GM12878 (cell line): Measurements from ENCODE around the gene DNAH9.

Source experiments
- CHD2 ChIP-seq: IDR thresholded peaks from 2 replicates; pipeline ENCODE4 v1.6.1; 2011; ENCODE audit warnings: low read depth, low read length, improper control_type of control experiment, borderline replicate concordance
- EZH2 ChIP-seq: IDR thresholded peaks from 2 replicates; pipeline ENCODE4 v1.6.1; 2012; ENCODE audit warnings: low read depth, mild to moderate bottlenecking, control low read depth, inconsistent platforms, low read length, borderline replicate concordance; ENCODE audit not compliant: control insufficient read depth
- FOS ChIP-seq: IDR thresholded peaks from 3 replicates; pipeline ENCODE4 v1.6.1; 2011; ENCODE audit warnings: borderline replicate concordance; ENCODE audit not compliant: insufficient read length; ENCODE audit errors: extremely low read depth
- HDGF ChIP-seq: fragments of 450-650 bp; IDR thresholded peaks from 2 replicates; pipeline ENCODE4 v1.6.1; 2016; ENCODE audit warnings: antibody characterized with exemption
- KDM1A ChIP-seq: fragments of 200-600 bp; sonication (generic); IDR thresholded peaks from 2 replicates; pipeline ENCODE4 v1.6.1; 2016; ENCODE audit warnings: borderline replicate concordance
- NBN ChIP-seq: fragments of 450-650 bp; IDR thresholded peaks from 2 replicates; pipeline ENCODE4 v1.6.1; 2016
- POLR2A ChIP-seq: IDR thresholded peaks from 2 replicates; pipeline ENCODE4 v1.6.1; 2011; ENCODE audit warnings: low read depth, mild to moderate bottlenecking, low read length
- POLR2AphosphoS5 ChIP-seq: IDR thresholded peaks from 2 replicates; pipeline ENCODE4 v1.6.1; 2011; ENCODE audit warnings: mild to moderate bottlenecking, low read length, inconsistent platforms
- SP1 ChIP-seq: IDR thresholded peaks from one replicate; pipeline ENCODE4 v1.6.1; 2011; ENCODE audit warnings: low read depth, low read length
- SREBF2 ChIP-seq: IDR thresholded peaks from 2 replicates; pipeline ENCODE4 v1.6.1; 2012; ENCODE audit warnings: mild to moderate bottlenecking, low read length
- YY1 ChIP-seq: IDR thresholded peaks from 2 replicates; pipeline ENCODE4 v1.6.1; 2011; ENCODE audit warnings: low read depth, mild to moderate bottlenecking, low read length
- TF ChIP-seq, protein P1 (sequence below): IDR thresholded peaks from 2 replicates; pipeline ENCODE4 v1.6.1; 2012; ENCODE audit warnings: mild to moderate bottlenecking, low read depth, low read length
- TF ChIP-seq, protein P2 (sequence below): IDR thresholded peaks from 2 replicates; pipeline ENCODE4 v1.6.1; 2012; ENCODE audit warnings: low read depth, low read length, improper control_type of control experiment
- TF ChIP-seq, protein P3 (sequence below): IDR thresholded peaks from 2 replicates; pipeline ENCODE4 v1.6.1; 2011; ENCODE audit warnings: borderline replicate concordance, low read depth, mild to moderate bottlenecking, moderate library complexity, mixed read lengths, low read length; ENCODE audit not compliant: insufficient read depth; ENCODE audit errors: extremely low read length

DNA sequence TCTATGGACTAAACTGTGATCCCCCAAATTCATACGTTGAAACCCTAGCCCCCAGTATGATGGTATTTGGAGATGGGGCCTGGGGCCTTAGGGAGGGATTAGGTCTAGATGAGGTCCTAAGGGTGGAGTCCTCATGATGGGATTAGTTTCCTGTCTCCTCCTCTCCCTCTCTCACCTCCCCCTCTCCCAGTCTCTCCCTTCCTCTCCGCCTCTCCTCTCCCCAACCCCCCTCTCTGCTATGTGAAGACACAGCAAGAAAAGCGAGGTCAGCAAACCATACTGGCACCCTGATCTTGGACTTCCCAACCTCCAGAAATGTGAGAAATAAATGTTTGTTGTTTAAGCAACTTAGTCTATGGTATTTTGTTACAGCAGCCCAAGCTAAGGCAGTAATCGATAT is 383.6 kb downstream of the DNAH9 start:
- TF ChIP-seq EZH2 = no peak
- TF ChIP-seq, protein P1, sequence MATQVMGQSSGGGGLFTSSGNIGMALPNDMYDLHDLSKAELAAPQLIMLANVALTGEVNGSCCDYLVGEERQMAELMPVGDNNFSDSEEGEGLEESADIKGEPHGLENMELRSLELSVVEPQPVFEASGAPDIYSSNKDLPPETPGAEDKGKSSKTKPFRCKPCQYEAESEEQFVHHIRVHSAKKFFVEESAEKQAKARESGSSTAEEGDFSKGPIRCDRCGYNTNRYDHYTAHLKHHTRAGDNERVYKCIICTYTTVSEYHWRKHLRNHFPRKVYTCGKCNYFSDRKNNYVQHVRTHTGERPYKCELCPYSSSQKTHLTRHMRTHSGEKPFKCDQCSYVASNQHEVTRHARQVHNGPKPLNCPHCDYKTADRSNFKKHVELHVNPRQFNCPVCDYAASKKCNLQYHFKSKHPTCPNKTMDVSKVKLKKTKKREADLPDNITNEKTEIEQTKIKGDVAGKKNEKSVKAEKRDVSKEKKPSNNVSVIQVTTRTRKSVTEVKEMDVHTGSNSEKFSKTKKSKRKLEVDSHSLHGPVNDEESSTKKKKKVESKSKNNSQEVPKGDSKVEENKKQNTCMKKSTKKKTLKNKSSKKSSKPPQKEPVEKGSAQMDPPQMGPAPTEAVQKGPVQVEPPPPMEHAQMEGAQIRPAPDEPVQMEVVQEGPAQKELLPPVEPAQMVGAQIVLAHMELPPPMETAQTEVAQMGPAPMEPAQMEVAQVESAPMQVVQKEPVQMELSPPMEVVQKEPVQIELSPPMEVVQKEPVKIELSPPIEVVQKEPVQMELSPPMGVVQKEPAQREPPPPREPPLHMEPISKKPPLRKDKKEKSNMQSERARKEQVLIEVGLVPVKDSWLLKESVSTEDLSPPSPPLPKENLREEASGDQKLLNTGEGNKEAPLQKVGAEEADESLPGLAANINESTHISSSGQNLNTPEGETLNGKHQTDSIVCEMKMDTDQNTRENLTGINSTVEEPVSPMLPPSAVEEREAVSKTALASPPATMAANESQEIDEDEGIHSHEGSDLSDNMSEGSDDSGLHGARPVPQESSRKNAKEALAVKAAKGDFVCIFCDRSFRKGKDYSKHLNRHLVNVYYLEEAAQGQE = no peak
- TF ChIP-seq POLR2A = no peak
- TF ChIP-seq POLR2AphosphoS5 = no peak
- no peak for TF ChIP-seq NBN
- no peak for TF ChIP-seq CHD2
- no peak for TF ChIP-seq SREBF2
- no peak for TF ChIP-seq FOS
- TF ChIP-seq HDGF = no peak
- TF ChIP-seq, protein P2, sequence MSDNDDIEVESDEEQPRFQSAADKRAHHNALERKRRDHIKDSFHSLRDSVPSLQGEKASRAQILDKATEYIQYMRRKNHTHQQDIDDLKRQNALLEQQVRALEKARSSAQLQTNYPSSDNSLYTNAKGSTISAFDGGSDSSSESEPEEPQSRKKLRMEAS = no peak
- no peak for TF ChIP-seq KDM1A
- TF ChIP-seq, protein P3, sequence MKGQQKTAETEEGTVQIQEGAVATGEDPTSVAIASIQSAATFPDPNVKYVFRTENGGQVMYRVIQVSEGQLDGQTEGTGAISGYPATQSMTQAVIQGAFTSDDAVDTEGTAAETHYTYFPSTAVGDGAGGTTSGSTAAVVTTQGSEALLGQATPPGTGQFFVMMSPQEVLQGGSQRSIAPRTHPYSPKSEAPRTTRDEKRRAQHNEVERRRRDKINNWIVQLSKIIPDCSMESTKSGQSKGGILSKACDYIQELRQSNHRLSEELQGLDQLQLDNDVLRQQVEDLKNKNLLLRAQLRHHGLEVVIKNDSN = no peak
- TF ChIP-seq YY1 = no peak
- no peak for TF ChIP-seq SP1
